ENCODE results near the gene APPL2.

GRCh38 chr12:105170139-105170538, 65.8 kb downstream of the APPL2 start:
- TF ChIP-seq CTCF (IDR thresholded peaks at IDR 0.05) (no peak), POLR2A (IDR thresholded peaks at IDR 0.05) (no peak), EP300 (IDR thresholded peaks at IDR 0.05) (no peak)

Measured in tibial nerve (tissue), 4 donors.